ENCODE data around the gene TEX48. TPM values are rescaled to one million over a fixed set of nuclear protein-coding genes. Genes with fewer than 3 reads are reported as not detected.

TEX48 gene
- total RNA-seq, 1 experiment from 2014 or later, result 2.4 TPM

DNA sequence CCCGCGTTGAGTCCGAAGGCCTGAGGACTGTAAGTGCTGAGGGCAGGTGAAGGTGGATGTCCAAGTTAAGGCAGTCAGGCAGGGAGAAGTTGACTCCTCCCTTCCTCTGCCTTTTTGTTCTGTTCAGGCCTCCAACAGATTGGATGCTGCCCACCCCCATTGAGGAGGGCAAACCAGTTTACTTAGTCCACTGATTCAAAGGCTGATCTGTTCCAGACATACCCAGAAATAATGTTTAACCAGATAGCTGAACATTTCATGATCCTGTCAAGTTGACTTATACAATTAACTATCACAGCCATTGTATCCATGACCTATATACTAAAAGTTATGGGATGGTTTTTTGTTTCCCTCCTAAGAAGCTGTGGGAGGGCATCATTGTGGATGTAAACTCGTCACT is 8.3 kb upstream of the TEX48 start:
- DNase-seq (peak; percentile 16), ATAC-seq (no peak)
- peaks cover 75% of the 10 kb centered on the region for H3K4me1 ChIP-seq (ENCODE audit: insufficient read depth, low read length)
- H2AFZ ChIP-seq (ENCODE audit: low read length), result no peak overlapping the region
- H3K9me3 ChIP-seq (ENCODE audit: low read length), result no peaks in the 10 kb centered on the region
- peak overlapping the region; percentile 91 for H3K9ac ChIP-seq (ENCODE audit: low read length)
- no peak overlapping the region for H3K4me3 ChIP-seq (ENCODE audit: low read length)
- peak overlapping the region; percentile 98 for H3K27ac ChIP-seq (ENCODE audit: low read length)
- no peaks in the 10 kb centered on the region for H4K20me1 ChIP-seq (ENCODE audit: low read length)
- H3K79me2 ChIP-seq (ENCODE audit: low read length), result no peaks in the 10 kb centered on the region
- no peaks in the 10 kb centered on the region for H3K9me2 ChIP-seq (replicated peaks; ENCODE audit: low read length)
- H3K27me3 ChIP-seq (ENCODE audit: low read length), result no peaks in the 10 kb centered on the region
- ChIA-PET CTCF (no interaction called here), POLR2A (ENCODE audit: unreplicated experiment) (interaction anchor here (0.7 kb wide), 1 partner anchor 218 kb away, joined by 7 read pairs; no protein-coding TSS in a partner anchor)
- H3K4me2 ChIP-seq (ENCODE audit: low read length), result peak overlapping the region; percentile 27
- no peaks in the 10 kb centered on the region for H3F3A ChIP-seq (ENCODE audit: low read length, unreplicated experiment)
- BruUV-seq (replicated peaks), result no TSS peak
- intact Hi-C loops (cut with micrococcal nuclease), result no loop called here
- TF ChIP-seq, protein P1, sequence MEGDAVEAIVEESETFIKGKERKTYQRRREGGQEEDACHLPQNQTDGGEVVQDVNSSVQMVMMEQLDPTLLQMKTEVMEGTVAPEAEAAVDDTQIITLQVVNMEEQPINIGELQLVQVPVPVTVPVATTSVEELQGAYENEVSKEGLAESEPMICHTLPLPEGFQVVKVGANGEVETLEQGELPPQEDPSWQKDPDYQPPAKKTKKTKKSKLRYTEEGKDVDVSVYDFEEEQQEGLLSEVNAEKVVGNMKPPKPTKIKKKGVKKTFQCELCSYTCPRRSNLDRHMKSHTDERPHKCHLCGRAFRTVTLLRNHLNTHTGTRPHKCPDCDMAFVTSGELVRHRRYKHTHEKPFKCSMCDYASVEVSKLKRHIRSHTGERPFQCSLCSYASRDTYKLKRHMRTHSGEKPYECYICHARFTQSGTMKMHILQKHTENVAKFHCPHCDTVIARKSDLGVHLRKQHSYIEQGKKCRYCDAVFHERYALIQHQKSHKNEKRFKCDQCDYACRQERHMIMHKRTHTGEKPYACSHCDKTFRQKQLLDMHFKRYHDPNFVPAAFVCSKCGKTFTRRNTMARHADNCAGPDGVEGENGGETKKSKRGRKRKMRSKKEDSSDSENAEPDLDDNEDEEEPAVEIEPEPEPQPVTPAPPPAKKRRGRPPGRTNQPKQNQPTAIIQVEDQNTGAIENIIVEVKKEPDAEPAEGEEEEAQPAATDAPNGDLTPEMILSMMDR (conservative IDR thresholded peaks at IDR 0.05; ENCODE audit: low read depth, low read length), result no peak
- TF ChIP-seq EZH2phosphoT487 (IDR thresholded peaks at IDR 0.05; ENCODE audit: borderline replicate concordance, low read length) (no peak), EZH2 (IDR thresholded peaks at IDR 0.05; ENCODE audit: low read length, unreplicated experiment) (no peak)
- H3K36me3 ChIP-seq (ENCODE audit: low read depth, low read length), result no peaks in the 10 kb centered on the region

DNA sequence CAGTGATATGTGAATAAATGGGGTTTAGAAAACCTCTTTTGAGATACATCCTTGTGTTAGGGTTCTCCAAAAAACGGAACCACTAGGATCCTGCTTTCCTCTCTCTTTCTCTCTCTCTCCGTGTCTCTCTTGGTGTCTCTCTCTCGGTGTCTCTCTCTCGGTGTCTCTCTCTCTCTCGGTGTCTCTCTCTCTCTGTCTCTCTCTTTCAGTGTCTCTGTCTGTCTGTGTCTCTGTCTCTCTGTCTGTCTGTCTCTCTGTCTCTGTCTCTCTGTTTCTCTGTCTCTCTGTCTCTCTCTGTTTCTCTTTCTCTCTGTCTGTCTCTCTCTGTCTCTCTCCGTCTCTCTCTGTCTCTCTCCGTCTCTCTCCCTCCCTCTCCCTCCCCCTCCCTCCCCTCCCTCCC is 7.8 kb upstream of the TEX48 start:
- Histone ChIP-seq H4K20me1 (ENCODE audit: low read length) (no peaks in the 10 kb centered on the region), H3K9me3 (ENCODE audit: low read length) (no peaks in the 10 kb centered on the region), H3K79me2 (ENCODE audit: low read length) (no peaks in the 10 kb centered on the region), H3K27ac (ENCODE audit: low read length) (peak overlapping the region; percentile 98), H3K9ac (ENCODE audit: low read length) (peak overlapping the region; percentile 91), H2AFZ (ENCODE audit: low read length) (no peak overlapping the region), H3K4me3 (ENCODE audit: low read length) (no peak overlapping the region), H3K36me3 (ENCODE audit: low read depth, low read length) (no peaks in the 10 kb centered on the region), H3F3A (ENCODE audit: low read length, unreplicated experiment) (no peaks in the 10 kb centered on the region), H3K4me1 (ENCODE audit: insufficient read depth, low read length) (peaks cover 71% of the 10 kb centered on the region), H3K9me2 (replicated peaks; ENCODE audit: low read length) (no peaks in the 10 kb centered on the region), H3K27me3 (ENCODE audit: low read length) (no peaks in the 10 kb centered on the region), H3K4me2 (ENCODE audit: low read length) (no peak overlapping the region)
- intact Hi-C loops (cut with micrococcal nuclease), result no loop called here
- ChIA-PET POLR2A (ENCODE audit: unreplicated experiment) (no interaction called here), CTCF (no interaction called here)
- TF ChIP-seq EZH2phosphoT487 (IDR thresholded peaks at IDR 0.05; ENCODE audit: borderline replicate concordance, low read length) (no peak), EZH2 (IDR thresholded peaks at IDR 0.05; ENCODE audit: low read length, unreplicated experiment) (no peak)
- TF ChIP-seq, protein P1 (conservative IDR thresholded peaks at IDR 0.05; ENCODE audit: low read depth, low read length), result no peak
- ATAC-seq (no peak), DNase-seq (no peak)
- no TSS peak for BruUV-seq (replicated peaks)

DNA sequence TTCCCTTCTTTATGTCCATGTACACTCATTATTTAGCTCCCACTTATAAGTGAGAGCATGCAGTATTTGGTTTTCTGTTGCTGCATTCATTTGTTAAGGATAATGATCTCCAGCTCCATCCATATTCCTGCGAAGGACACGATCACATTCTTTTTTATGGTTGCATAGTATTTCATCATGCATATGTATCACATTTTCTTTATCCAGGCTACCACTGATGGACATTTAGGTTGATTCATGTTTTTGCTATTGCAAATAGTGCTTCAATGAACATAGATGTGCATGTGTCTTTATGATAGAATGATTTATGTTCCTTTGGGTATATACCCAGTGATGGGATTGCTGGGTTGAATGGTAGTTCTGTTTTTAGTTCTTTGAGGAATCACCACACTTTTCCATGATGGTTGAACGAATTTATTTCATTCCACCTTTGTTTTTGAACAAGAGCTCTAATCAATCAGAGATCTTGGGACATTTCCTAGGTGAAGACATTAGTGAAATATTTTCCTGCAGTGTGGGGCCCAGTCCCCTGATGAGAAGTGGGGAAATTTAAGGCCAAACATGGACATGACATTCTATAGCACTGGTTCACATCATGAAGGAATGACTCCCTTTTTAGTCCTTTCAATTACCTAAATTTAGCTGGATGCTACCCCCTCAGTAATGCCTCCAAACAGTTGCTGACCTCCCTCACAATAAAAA is 7.1 kb upstream of the TEX48 start:
- no peaks in the 10 kb centered on the region for H3K27me3 ChIP-seq (ENCODE audit: low read length)
- H3K27ac ChIP-seq (ENCODE audit: low read length), result peak overlapping the region; percentile 98
- H3K4me3 ChIP-seq (ENCODE audit: low read length), result no peak overlapping the region
- intact Hi-C loops (cut with micrococcal nuclease), result no loop called here
- no peaks in the 10 kb centered on the region for H3K9me3 ChIP-seq (ENCODE audit: low read length)
- H3K9ac ChIP-seq (ENCODE audit: low read length), result peak overlapping the region; percentile 13; the same call in 1 of the 2 replicates
- no peak for ATAC-seq
- H3K36me3 ChIP-seq (ENCODE audit: low read depth, low read length), result no peaks in the 10 kb centered on the region
- no peak overlapping the region for H3K4me2 ChIP-seq (ENCODE audit: low read length)
- H3K79me2 ChIP-seq (ENCODE audit: low read length), result no peaks in the 10 kb centered on the region
- POLR2A ChIA-PET (ENCODE audit: unreplicated experiment), result no interaction called here
- no peaks in the 10 kb centered on the region for H4K20me1 ChIP-seq (ENCODE audit: low read length)
- BruUV-seq (replicated peaks), result no TSS peak
- H3K4me1 ChIP-seq (ENCODE audit: insufficient read depth, low read length), result peaks cover 64% of the 10 kb centered on the region
- H3F3A ChIP-seq (ENCODE audit: low read length, unreplicated experiment), result no peaks in the 10 kb centered on the region
- H3K9me2 ChIP-seq (replicated peaks; ENCODE audit: low read length), result no peaks in the 10 kb centered on the region
- TF ChIP-seq EZH2 (IDR thresholded peaks at IDR 0.05; ENCODE audit: low read length, unreplicated experiment) (no peak), EZH2phosphoT487 (IDR thresholded peaks at IDR 0.05; ENCODE audit: borderline replicate concordance, low read length) (no peak)
- TF ChIP-seq, protein P1 (conservative IDR thresholded peaks at IDR 0.05; ENCODE audit: low read depth, low read length), result no peak
- CTCF ChIA-PET, result no interaction called here
- DNase-seq, result no peak
- no peak overlapping the region for H2AFZ ChIP-seq (ENCODE audit: low read length)

Data from PC-3 (cell line).